ENCODE results near the gene SF3A2.

SF3A2 gene

GRCh38 chr19:2296141-2296540, 59.5 kb downstream of the SF3A2 start:
- Mint-ChIP-seq H3K4me3 (no peak overlapping the region), H3K27me3 (peaks cover 10% of the 10 kb centered on the region), H3K4me1 (peaks cover 17% of the 10 kb centered on the region), H3K9me3 (no peaks in the 10 kb centered on the region), H3K27ac (no peak overlapping the region), H3K36me3 (peaks cover 21% of the 10 kb centered on the region)
- CTCF ChIA-PET = no interaction called here
- no peak for DNase-seq

Data from activated naive CD4-positive, alpha-beta T cell treated with anti-CD3 and anti-CD28 coated beads, Interleukin-2, amount 10 ng/mL, durations not matched to agents 7 days and 5 days (primary cell).